HepG2 (cell line): ENCODE results near the gene GYS1. TPM values are rescaled to one million over a fixed set of nuclear protein-coding genes. Genes with fewer than 3 reads are reported as not detected.

Experiments used
- ASH2L ChIP-seq: fragments of 300-600, 200-600 bp; sonication (generic); IDR thresholded peaks from 2 replicates; pipeline ENCODE4 v1.7.0; 2017; ENCODE audit warnings: low read depth, mild to moderate bottlenecking, moderate library complexity, mixed read lengths, low read length; ENCODE audit not compliant: insufficient read length
- CHD2 ChIP-seq: IDR thresholded peaks from 2 replicates; pipeline ENCODE4 v1.6.1; 2011; ENCODE audit warnings: low read depth, low read length, improper control_type of control experiment
- DPF2 ChIP-seq: sonication (generic); formaldehyde crosslinking; IDR thresholded peaks from 2 replicates; pipeline ENCODE4 v1.4.0; 2020; ENCODE audit warnings: mild to moderate bottlenecking, low read depth, missing genetic modification reagents, borderline replicate concordance
- HNF4G ChIP-seq, 2 experiments: sonication (generic) in 1 of 2; formaldehyde crosslinking in 1 of 2; IDR thresholded peaks; 2 replicates each; pipeline versions ENCODE4 v1.4.0 to v1.6.1; 2011 to 2020; ENCODE audit warnings: borderline replicate concordance in 2 of 2, low read depth in 2 of 2, mild to moderate bottlenecking in 2 of 2, low read length in 1 of 2, missing genetic modification reagents in 1 of 2, moderate library complexity in 1 of 2
- HOXA5 ChIP-seq: sonication (generic); formaldehyde crosslinking; IDR thresholded peaks from 2 replicates; pipeline ENCODE4 v1.4.0; 2020; ENCODE audit warnings: missing genetic modification reagents
- KDM2A ChIP-seq: sonication (generic); formaldehyde crosslinking; IDR thresholded peaks from 2 replicates; pipeline ENCODE4 v1.4.0; 2020; ENCODE audit warnings: low read depth, missing genetic modification reagents, borderline replicate concordance
- KDM6A ChIP-seq: IDR thresholded peaks from 2 replicates; pipeline ENCODE4 v1.6.1; 2016; ENCODE audit warnings: low read depth
- KLF16 ChIP-seq, 2 experiments: sonication (generic) in 1 of 2; formaldehyde crosslinking in 1 of 2; IDR thresholded peaks; 2 replicates each; pipeline versions ENCODE4 v1.6.1 to v1.8.0; 2016 to 2023; ENCODE audit warnings: missing genetic modification reagents in 2 of 2, missing compliant biosample characterization in 1 of 2
- NFE2L2 ChIP-seq: fragments of 150-350 bp; IDR thresholded peaks from 2 replicates; pipeline ENCODE4 v1.6.1; 2014; ENCODE audit warnings: low read length
- REXO4 ChIP-seq: sonication (generic); formaldehyde crosslinking; IDR thresholded peaks from 2 replicates; pipeline ENCODE4 v1.8.0; 2022; ENCODE audit warnings: missing genetic modification reagents, mild to moderate bottlenecking, borderline replicate concordance
- STAT5B ChIP-seq: sonication (generic); formaldehyde crosslinking; IDR thresholded peaks from 2 replicates; pipeline ENCODE4 v1.4.0; 2020; ENCODE audit warnings: missing genetic modification reagents
- U2AF2 ChIP-seq: fragments of 200-400 bp; formaldehyde crosslinking; IDR thresholded peaks from 2 replicates; pipeline ENCODE4 v1.6.1; 2017; ENCODE audit warnings: low read depth, mild to moderate bottlenecking, low read length
- ZNF160 ChIP-seq: sonication (generic); formaldehyde crosslinking; IDR thresholded peaks from 2 replicates; pipeline ENCODE4 v1.8.0; 2022; ENCODE audit warnings: mild to moderate bottlenecking, inconsistent platforms, missing genetic modification reagents
- ZNF17 ChIP-seq: sonication (generic); formaldehyde crosslinking; IDR thresholded peaks from 2 replicates; pipeline ENCODE4 v1.5.0; 2020; ENCODE audit warnings: mild to moderate bottlenecking, missing genetic modification reagents
- ZNF713 ChIP-seq: sonication (generic); formaldehyde crosslinking; IDR thresholded peaks from 2 replicates; pipeline ENCODE4 v1.4.0; 2020; ENCODE audit warnings: mild to moderate bottlenecking, missing genetic modification reagents
- polyA plus RNA-seq, 8 experiments: library from polyadenylated mRNA; depleted of rRNA in 3 of 8; stranded (reverse) in 7 of 8; unstranded in 1 of 8; fragments of >200 nt; fragmentation: Illumina TruSeq in 4 of 8; extraction: Trizol in 4 of 8; gene quantifications; 2 replicates each; pipeline versions ENCODE4 v1.2.1 to v1.2.3, GENCODE V29; 2011 to 2016; ENCODE audit warnings: low read depth in 4 of 8, missing spikeins in 1 of 8, mixed read lengths in 1 of 8; ENCODE audit not compliant: insufficient read depth in 1 of 8
- total RNA-seq, 5 experiments: library from RNA; depleted of rRNA; stranded (reverse); fragments of >200 nt; fragmentation: Illumina TruSeq; extraction: Trizol; gene quantifications; 2 replicates each; pipeline ENCODE4 v1.2.3, GENCODE V29; 2016; ENCODE audit warnings: low read depth in 1 of 5
- TF ChIP-seq, protein P1 (sequence below): sonication (generic); formaldehyde crosslinking; IDR thresholded peaks from 2 replicates; pipeline ENCODE4 v1.4.0; 2020; ENCODE audit warnings: missing genetic modification reagents
- TF ChIP-seq, protein P2 (sequence below): fragments of 450-650 bp; IDR thresholded peaks from 2 replicates; pipeline ENCODE4 v1.6.1; 2017
- TF ChIP-seq, protein P3 (sequence below): sonication (generic); formaldehyde crosslinking; IDR thresholded peaks from 2 replicates; pipeline ENCODE4 v1.4.0; 2020; ENCODE audit warnings: missing genetic modification reagents
- TF ChIP-seq, protein P4 (sequence below): sonication (generic); formaldehyde crosslinking; IDR thresholded peaks from 2 replicates; pipeline ENCODE4 v1.5.1; 2020; ENCODE audit warnings: mild to moderate bottlenecking, missing genetic modification reagents, borderline replicate concordance
- TF ChIP-seq, protein P5 (sequence below): sonication (generic); formaldehyde crosslinking; IDR thresholded peaks from 2 replicates; pipeline ENCODE4 v1.9.0; 2022; ENCODE audit warnings: missing genetic modification reagents, mild to moderate bottlenecking, borderline replicate concordance

GYS1 gene
- total and polyA plus RNA-seq, 2 of the 13 experiments (the other 11 are each of a cell fraction or from before 2014, with no cell fraction given): 18.4 to 42.1 TPM

DNA sequence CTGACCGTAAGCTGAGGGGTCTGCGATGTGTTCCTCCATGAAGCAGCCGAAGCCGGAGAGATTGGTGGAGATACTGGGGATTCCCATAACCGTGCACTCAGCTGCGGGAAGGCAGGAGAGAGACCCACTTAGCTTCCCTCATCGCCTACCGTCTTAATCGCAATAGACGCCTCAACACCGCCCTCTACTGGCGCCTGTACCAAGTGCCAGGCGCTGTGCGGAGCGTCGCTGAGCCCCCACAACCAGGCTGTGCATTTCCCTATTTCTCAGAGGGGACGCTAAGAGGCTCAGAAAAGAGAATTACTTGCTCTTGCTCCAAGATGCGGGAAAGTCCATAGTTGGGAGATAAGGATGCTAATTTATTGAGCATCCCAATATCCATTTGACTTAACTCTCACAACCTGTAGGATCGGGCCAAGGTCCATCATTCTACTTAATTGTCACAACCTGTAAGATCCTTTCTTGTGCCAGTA lies 22.1 kb downstream of the GYS1 start (continued):
- TF ChIP-seq, protein P1, sequence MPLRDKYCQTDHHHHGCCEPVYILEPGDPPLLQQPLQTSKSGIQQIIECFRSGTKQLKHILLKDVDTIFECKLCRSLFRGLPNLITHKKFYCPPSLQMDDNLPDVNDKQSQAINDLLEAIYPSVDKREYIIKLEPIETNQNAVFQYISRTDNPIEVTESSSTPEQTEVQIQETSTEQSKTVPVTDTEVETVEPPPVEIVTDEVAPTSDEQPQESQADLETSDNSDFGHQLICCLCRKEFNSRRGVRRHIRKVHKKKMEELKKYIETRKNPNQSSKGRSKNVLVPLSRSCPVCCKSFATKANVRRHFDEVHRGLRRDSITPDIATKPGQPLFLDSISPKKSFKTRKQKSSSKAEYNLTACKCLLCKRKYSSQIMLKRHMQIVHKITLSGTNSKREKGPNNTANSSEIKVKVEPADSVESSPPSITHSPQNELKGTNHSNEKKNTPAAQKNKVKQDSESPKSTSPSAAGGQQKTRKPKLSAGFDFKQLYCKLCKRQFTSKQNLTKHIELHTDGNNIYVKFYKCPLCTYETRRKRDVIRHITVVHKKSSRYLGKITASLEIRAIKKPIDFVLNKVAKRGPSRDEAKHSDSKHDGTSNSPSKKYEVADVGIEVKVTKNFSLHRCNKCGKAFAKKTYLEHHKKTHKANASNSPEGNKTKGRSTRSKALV (CRISPR knock-in tag): no peak
- TF ChIP-seq HNF4G (IDR thresholded peaks at IDR 0.05; ENCODE audit: borderline replicate concordance, low read depth, low read length) (no peak), HNF4G (CRISPR knock-in tag; IDR thresholded peaks at IDR 0.05; ENCODE audit: borderline replicate concordance, low read depth) (no peak), REXO4 (CRISPR knock-in tag) (no peak), NFE2L2 (no peak), ZNF160 (CRISPR knock-in tag) (no peak), HOXA5 (CRISPR knock-in tag) (no peak), DPF2 (no peak), KLF16 (CRISPR knock-in tag; IDR thresholded peaks at IDR 0.05) (peak in 1 of 2 experiments; percentile 26; a peak in 1 of 4 replicates), ZNF17 (CRISPR knock-in tag) (no peak), U2AF2 (no peak), KDM2A (peak; percentile 80), KDM6A (CRISPR knock-in tag) (no peak), ZNF713 (CRISPR knock-in tag) (no peak), STAT5B (CRISPR knock-in tag) (no peak), CHD2 (no peak), ASH2L (no peak)
- TF ChIP-seq, protein P2, sequence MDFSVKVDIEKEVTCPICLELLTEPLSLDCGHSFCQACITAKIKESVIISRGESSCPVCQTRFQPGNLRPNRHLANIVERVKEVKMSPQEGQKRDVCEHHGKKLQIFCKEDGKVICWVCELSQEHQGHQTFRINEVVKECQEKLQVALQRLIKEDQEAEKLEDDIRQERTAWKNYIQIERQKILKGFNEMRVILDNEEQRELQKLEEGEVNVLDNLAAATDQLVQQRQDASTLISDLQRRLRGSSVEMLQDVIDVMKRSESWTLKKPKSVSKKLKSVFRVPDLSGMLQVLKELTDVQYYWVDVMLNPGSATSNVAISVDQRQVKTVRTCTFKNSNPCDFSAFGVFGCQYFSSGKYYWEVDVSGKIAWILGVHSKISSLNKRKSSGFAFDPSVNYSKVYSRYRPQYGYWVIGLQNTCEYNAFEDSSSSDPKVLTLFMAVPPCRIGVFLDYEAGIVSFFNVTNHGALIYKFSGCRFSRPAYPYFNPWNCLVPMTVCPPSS: no peak
- TF ChIP-seq, protein P3, sequence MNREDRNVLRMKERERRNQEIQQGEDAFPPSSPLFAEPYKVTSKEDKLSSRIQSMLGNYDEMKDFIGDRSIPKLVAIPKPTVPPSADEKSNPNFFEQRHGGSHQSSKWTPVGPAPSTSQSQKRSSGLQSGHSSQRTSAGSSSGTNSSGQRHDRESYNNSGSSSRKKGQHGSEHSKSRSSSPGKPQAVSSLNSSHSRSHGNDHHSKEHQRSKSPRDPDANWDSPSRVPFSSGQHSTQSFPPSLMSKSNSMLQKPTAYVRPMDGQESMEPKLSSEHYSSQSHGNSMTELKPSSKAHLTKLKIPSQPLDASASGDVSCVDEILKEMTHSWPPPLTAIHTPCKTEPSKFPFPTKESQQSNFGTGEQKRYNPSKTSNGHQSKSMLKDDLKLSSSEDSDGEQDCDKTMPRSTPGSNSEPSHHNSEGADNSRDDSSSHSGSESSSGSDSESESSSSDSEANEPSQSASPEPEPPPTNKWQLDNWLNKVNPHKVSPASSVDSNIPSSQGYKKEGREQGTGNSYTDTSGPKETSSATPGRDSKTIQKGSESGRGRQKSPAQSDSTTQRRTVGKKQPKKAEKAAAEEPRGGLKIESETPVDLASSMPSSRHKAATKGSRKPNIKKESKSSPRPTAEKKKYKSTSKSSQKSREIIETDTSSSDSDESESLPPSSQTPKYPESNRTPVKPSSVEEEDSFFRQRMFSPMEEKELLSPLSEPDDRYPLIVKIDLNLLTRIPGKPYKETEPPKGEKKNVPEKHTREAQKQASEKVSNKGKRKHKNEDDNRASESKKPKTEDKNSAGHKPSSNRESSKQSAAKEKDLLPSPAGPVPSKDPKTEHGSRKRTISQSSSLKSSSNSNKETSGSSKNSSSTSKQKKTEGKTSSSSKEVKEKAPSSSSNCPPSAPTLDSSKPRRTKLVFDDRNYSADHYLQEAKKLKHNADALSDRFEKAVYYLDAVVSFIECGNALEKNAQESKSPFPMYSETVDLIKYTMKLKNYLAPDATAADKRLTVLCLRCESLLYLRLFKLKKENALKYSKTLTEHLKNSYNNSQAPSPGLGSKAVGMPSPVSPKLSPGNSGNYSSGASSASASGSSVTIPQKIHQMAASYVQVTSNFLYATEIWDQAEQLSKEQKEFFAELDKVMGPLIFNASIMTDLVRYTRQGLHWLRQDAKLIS (CRISPR knock-in tag): no peak
- TF ChIP-seq, protein P4, sequence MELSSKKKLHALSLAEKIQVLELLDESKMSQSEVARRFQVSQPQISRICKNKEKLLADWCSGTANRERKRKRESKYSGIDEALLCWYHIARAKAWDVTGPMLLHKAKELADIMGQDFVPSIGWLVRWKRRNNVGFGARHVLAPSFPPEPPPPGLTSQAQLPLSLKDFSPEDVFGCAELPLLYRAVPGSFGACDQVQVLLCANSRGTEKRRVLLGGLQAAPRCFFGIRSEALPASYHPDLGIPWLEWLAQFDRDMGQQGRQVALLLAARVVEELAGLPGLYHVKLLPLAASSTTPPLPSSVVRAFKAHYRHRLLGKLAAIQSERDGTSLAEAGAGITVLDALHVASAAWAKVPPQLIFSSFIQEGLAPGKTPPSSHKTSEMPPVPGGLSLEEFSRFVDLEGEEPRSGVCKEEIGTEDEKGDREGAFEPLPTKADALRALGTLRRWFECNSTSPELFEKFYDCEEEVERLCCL: no peak
- TF ChIP-seq, protein P5, sequence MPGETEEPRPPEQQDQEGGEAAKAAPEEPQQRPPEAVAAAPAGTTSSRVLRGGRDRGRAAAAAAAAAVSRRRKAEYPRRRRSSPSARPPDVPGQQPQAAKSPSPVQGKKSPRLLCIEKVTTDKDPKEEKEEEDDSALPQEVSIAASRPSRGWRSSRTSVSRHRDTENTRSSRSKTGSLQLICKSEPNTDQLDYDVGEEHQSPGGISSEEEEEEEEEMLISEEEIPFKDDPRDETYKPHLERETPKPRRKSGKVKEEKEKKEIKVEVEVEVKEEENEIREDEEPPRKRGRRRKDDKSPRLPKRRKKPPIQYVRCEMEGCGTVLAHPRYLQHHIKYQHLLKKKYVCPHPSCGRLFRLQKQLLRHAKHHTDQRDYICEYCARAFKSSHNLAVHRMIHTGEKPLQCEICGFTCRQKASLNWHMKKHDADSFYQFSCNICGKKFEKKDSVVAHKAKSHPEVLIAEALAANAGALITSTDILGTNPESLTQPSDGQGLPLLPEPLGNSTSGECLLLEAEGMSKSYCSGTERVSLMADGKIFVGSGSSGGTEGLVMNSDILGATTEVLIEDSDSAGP: peak; percentile 43; the same call in 1 of the 2 replicates
